ENCODE measurements around the gene CDK17. TPM values are rescaled to one million over a fixed set of nuclear protein-coding genes. Genes with fewer than 3 reads are reported as not detected.
A peak's percentile ranks its signal among the peaks of the same experiment; 100 is the strongest.
"Not testable (repeated sequence)": the region's sequence is repeated elsewhere in the genome, so short reads cannot be mapped to it uniquely, and the experiment has no call there.

CDK17 gene
- total RNA-seq, 4 donors from 2014 or later = 65.1 to 89.4 (median 71.2) TPM

- Histone ChIP-seq H3K4me3 (no peak overlapping the region), H3K4me1 (no peaks in the 10 kb centered on the region), H3K9me3 (no peaks in the 10 kb centered on the region), H3K36me3 (no peaks in the 10 kb centered on the region), H3K27ac (no peak overlapping the region), H3K27me3 (no peaks in the 10 kb centered on the region)
- TF ChIP-seq POLR2A (IDR thresholded peaks at IDR 0.05) = no peak
- TF ChIP-seq, protein P1, sequence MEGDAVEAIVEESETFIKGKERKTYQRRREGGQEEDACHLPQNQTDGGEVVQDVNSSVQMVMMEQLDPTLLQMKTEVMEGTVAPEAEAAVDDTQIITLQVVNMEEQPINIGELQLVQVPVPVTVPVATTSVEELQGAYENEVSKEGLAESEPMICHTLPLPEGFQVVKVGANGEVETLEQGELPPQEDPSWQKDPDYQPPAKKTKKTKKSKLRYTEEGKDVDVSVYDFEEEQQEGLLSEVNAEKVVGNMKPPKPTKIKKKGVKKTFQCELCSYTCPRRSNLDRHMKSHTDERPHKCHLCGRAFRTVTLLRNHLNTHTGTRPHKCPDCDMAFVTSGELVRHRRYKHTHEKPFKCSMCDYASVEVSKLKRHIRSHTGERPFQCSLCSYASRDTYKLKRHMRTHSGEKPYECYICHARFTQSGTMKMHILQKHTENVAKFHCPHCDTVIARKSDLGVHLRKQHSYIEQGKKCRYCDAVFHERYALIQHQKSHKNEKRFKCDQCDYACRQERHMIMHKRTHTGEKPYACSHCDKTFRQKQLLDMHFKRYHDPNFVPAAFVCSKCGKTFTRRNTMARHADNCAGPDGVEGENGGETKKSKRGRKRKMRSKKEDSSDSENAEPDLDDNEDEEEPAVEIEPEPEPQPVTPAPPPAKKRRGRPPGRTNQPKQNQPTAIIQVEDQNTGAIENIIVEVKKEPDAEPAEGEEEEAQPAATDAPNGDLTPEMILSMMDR (IDR thresholded peaks at IDR 0.05) = no peak
- DNase-seq (ENCODE audit: low spot score in 2 of 2) = no peak
- WGBS, 2 donors = 26 to 39% methylated on average over 6 of the region's 6 CpGs
These were observed 33.9 kb upstream of the CDK17 start for GRCh38 chr12:96434107-96434506.

GRCh38 chr12:96432496-96433321 lies 32.5 kb upstream of the CDK17 start:
- not testable (repeated sequence) for H3K36me3 ChIP-seq; H3K27ac ChIP-seq; H3K4me3 ChIP-seq; H3K27me3 ChIP-seq; DNase-seq (ENCODE audit: low spot score in 2 of 2); H3K9me3 ChIP-seq; H3K4me1 ChIP-seq
- 83 to 94% methylated on average over 4 of the region's 4 CpGs for WGBS, 2 donors

- no peaks in the 10 kb centered on the region for H3K27me3 ChIP-seq
- 70 to 78% methylated on average over 6 of the region's 6 CpGs for WGBS, 2 donors
- H3K4me3 ChIP-seq = no peak overlapping the region
- H3K9me3 ChIP-seq = no peaks in the 10 kb centered on the region
- no peak overlapping the region for H3K27ac ChIP-seq
- no peaks in the 10 kb centered on the region for H3K4me1 ChIP-seq
- no peaks in the 10 kb centered on the region for H3K36me3 ChIP-seq
- TF ChIP-seq, protein P1 (IDR thresholded peaks at IDR 0.05) = no peak
- TF ChIP-seq EP300 (IDR thresholded peaks at IDR 0.05) (no peak), POLR2A (IDR thresholded peaks at IDR 0.05) (no peak)
- DNase-seq (ENCODE audit: low spot score in 2 of 2) = no peak
These were observed 30.8 kb upstream of the CDK17 start for GRCh38 chr12:96431067-96431466.

DNA sequence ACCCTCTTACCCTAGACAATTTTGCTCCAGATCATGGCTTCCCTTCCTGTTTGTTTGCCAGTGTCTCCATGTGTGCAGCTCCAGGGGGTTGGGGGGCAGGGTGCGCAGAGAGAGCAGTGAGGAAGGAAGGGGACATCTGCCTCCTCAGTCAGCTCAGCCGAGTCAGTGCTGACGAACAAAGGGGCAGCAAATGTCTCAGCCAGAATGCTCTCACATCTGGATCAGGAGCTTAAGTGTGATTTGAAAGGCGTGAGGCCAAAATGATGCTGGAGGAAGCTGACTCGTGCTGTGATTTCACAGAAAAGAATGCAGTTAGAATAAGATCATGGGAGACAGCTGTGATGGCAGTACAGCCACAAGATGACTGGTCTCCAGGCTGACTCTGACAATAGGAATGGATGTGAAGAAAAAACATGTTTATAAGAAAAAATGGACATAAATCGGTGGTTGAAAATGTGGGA lies 27.1 kb upstream of the CDK17 start:
- TF ChIP-seq EP300 (IDR thresholded peaks at IDR 0.05) = peak in 1 of 2 donors; percentile 63
- TF ChIP-seq, protein P1 (IDR thresholded peaks at IDR 0.05) = no peak
- no peak for TF ChIP-seq POLR2A (IDR thresholded peaks at IDR 0.05)
- no peak overlapping the region for H3K4me3 ChIP-seq
- 27 to 30% methylated on average over 6 of the region's 6 CpGs for WGBS, 2 donors
- peak overlapping the region in 2 of 4 donors; percentile 55 to 69 for H3K27ac ChIP-seq
- DNase-seq (ENCODE audit: low spot score in 2 of 2) = peak in 1 of 2 donors; percentile 47
- no peaks in the 10 kb centered on the region for H3K9me3 ChIP-seq
- H3K27me3 ChIP-seq = no peaks in the 10 kb centered on the region
- H3K4me1 ChIP-seq = no peaks in the 10 kb centered on the region
- H3K36me3 ChIP-seq = no peaks in the 10 kb centered on the region

GRCh38 chr12:96425951-96426350 lies 25.7 kb upstream of the CDK17 start:
- no peak overlapping the region for H3K27ac ChIP-seq
- DNase-seq (ENCODE audit: low spot score in 2 of 2) = no peak
- 87 to 92% methylated on average over 3 of the region's 3 CpGs for WGBS, 2 donors
- H3K4me3 ChIP-seq = no peak overlapping the region
- H3K9me3 ChIP-seq = no peaks in the 10 kb centered on the region
- H3K36me3 ChIP-seq = no peaks in the 10 kb centered on the region
- H3K27me3 ChIP-seq = no peaks in the 10 kb centered on the region
- TF ChIP-seq POLR2A (IDR thresholded peaks at IDR 0.05) = no peak
- TF ChIP-seq, protein P1 (IDR thresholded peaks at IDR 0.05) = no peak
- TF ChIP-seq EP300 (IDR thresholded peaks at IDR 0.05) = no peak
- H3K4me1 ChIP-seq = no peaks in the 10 kb centered on the region

Data from tibial nerve (tissue), 4 donors.